Karpas-422 (cell line): ENCODE data around the gene PROK2. TPM values are rescaled to one million over a fixed set of nuclear protein-coding genes. Genes with fewer than 3 reads are reported as not detected.

Experiments
- DNase-seq: peaks from one replicate; pipeline ENCODE4 v3.0.0-alpha.2; 2015
- H2AFZ ChIP-seq: fragments of 200-600 bp; sonication (generic); 2 replicates; pipeline ENCODE4 v1.6.1; 2014; ENCODE audit warnings: antibody characterized with exemption, low read length, mixed read lengths
- H3K27ac ChIP-seq: fragments of 200-600 bp; sonication (generic); 2 replicates; pipeline ENCODE4 v1.5.1; 2014; ENCODE audit warnings: mild to moderate bottlenecking, low read length, moderate library complexity
- H3K27me3 ChIP-seq: fragments of 200-600 bp; sonication (generic); 2 replicates; pipeline ENCODE4 v1.6.1; 2014; ENCODE audit warnings: low read length, mixed read lengths
- H3K36me3 ChIP-seq: fragments of 200-600 bp; sonication (generic); 2 replicates; pipeline ENCODE4 v1.6.1; 2014; ENCODE audit warnings: low read length, mixed read lengths; ENCODE audit not compliant: insufficient read depth
- H3K4me1 ChIP-seq: fragments of 200-600 bp; sonication (generic); 2 replicates; pipeline ENCODE4 v1.6.1; 2014; ENCODE audit warnings: mild to moderate bottlenecking, low read length, mixed read lengths
- H3K4me2 ChIP-seq: fragments of 200-600 bp; sonication (generic); 2 replicates; pipeline ENCODE4 v1.6.1; 2014; ENCODE audit warnings: low read length, low read depth, mild to moderate bottlenecking; ENCODE audit not compliant: poor library complexity, severe bottlenecking
- H3K4me3 ChIP-seq: fragments of 200-600 bp; sonication (generic); 2 replicates; pipeline ENCODE4 v1.5.1; 2014; ENCODE audit warnings: mild to moderate bottlenecking, antibody characterized with exemption, low read length, mixed read lengths
- H3K79me2 ChIP-seq: fragments of 200-600 bp; sonication (generic); 2 replicates; pipeline ENCODE4 v1.6.1; 2014; ENCODE audit warnings: mild to moderate bottlenecking, low read length, mixed read lengths
- H3K9ac ChIP-seq: fragments of 200-600 bp; sonication (generic); 2 replicates; pipeline ENCODE4 v1.6.0; 2014; ENCODE audit warnings: low read length
- H3K9me2 ChIP-seq: fragments of 200-600 bp; sonication (generic), shearing (Covaris generic); replicated peaks from 2 replicates; pipeline ENCODE4 v1.6.0; 2014; ENCODE audit warnings: mild to moderate bottlenecking, low read length, moderate library complexity; ENCODE audit not compliant: insufficient read depth
- H3K9me3 ChIP-seq: fragments of 300-700, 200-600 bp; sonication (generic); 2 replicates; pipeline ENCODE4 v1.6.1; 2014; ENCODE audit warnings: low read length, mixed read lengths
- H4K20me1 ChIP-seq: fragments of 200-600 bp; sonication (generic); 2 replicates; pipeline ENCODE4 v1.6.1; 2014; ENCODE audit warnings: mild to moderate bottlenecking, antibody characterized with exemption, low read length, low read depth; ENCODE audit not compliant: insufficient read depth
- total RNA-seq: library from RNA; depleted of rRNA; stranded (reverse); fragments of >200 nt; shearing (Covaris generic); gene quantifications from 2 replicates; pipeline ENCODE4 v1.2.3, GENCODE V29; 2014; ENCODE audit warnings: low replicate concordance

Gene PROK2
- total RNA-seq, 1 experiment from 2014 or later: not detected

DNA sequence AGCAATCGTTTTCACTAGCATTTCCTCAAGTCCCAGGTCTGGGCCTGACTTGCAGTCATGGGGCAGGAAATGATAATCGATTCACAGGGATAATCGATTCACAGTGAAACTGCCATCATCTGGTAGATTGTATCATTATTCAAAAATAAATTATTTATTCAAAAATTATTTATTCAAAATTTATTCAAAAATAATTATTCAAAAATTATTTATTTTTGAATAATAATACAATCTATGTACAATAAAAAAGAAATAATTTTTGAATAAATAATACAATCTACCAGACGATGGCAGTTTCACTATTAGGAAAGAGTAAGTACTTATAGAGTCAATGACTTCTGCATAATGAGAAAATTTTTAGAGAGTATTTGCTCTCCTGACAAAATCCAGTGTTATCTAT is 28.1 kb upstream of the PROK2 start:
- Histone ChIP-seq H3K9me3 (no peaks in the 10 kb centered on the region), H3K4me1 (no peaks in the 10 kb centered on the region), H4K20me1 (no peaks in the 10 kb centered on the region), H3K79me2 (no peaks in the 10 kb centered on the region), H3K27me3 (0 out of 2 replicates have a peak, but pooled peaks cover 3% of the 10 kb centered on the region), H2AFZ (no peak overlapping the region), H3K9me2 (no peaks in the 10 kb centered on the region), H3K4me2 (no peak overlapping the region), H3K9ac (no peak overlapping the region), H3K36me3 (no peaks in the 10 kb centered on the region), H3K27ac (no peak overlapping the region), H3K4me3 (no peak overlapping the region)
- DNase-seq: no peak

DNA sequence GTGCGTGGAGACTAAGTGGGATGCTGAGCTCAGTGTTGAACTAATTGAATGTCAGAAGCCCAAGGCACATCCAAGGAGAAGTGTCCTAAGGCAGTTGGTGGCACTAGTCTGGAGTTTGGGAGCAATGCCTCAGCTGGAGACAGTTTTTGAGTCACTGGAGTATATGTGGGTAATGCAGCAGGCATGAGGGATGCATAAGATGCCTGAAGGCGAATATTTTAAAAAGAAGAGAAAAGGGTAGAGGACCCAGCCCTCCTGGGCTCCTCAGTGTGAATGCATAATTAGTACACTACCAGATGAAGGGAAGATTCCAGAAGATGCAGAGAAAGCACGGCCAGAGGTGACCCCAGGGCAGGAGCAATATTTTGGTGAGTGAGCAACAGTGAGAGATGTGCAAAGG is 25.1 kb upstream of the PROK2 start:
- no peaks in the 10 kb centered on the region for H3K9me2 ChIP-seq
- H3K27ac ChIP-seq: no peak overlapping the region
- DNase-seq: no peak
- no peaks in the 10 kb centered on the region for H3K79me2 ChIP-seq
- H3K4me2 ChIP-seq: no peak overlapping the region
- no peaks in the 10 kb centered on the region for H4K20me1 ChIP-seq
- H3K9ac ChIP-seq: no peak overlapping the region
- no peaks in the 10 kb centered on the region for H3K9me3 ChIP-seq
- no peaks in the 10 kb centered on the region for H3K4me1 ChIP-seq
- no peaks in the 10 kb centered on the region for H3K36me3 ChIP-seq
- no peak overlapping the region for H2AFZ ChIP-seq
- no peak overlapping the region for H3K4me3 ChIP-seq
- 0 out of 2 replicates have a peak, but pooled peaks cover 3% of the 10 kb centered on the region for H3K27me3 ChIP-seq

DNA sequence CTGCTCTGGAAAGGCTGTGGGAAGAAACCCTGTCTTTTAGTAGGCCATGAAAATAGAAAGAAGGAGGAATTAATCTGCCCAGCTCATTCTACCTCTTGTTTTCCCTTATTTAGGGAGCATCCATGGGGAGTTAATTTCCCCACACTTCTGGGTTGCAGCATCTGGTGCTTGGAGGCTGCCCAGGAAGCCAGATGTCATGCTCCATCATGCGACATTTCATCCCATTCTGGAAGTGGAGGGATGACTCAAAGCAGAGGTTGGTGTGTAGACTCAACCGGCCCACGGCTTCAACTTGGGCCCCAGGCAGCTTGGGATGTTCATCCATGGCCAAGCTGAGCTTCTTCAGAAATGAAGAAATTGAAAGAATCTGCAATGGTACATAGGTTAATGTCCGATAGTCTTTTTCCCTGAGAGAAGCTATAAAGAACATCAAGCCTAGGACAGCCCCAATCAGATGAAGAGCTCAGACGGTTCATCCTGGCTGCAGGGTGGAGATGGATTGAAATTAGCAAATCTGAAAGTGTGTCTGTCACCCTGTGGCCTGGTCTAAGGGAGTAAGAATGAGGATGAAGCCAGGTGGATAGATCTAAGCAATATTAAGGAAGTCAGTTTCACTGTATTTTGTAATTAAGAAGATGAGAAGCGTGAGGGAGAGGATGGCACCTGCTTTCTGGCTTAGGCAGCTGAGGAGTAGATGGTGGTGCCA is 24.5 kb upstream of the PROK2 start:
- H4K20me1 ChIP-seq: no peaks in the 10 kb centered on the region
- no peak for DNase-seq
- no peaks in the 10 kb centered on the region for H3K9me3 ChIP-seq
- H2AFZ ChIP-seq: no peak overlapping the region
- no peaks in the 10 kb centered on the region for H3K9me2 ChIP-seq
- H3K4me1 ChIP-seq: no peaks in the 10 kb centered on the region
- no peak overlapping the region for H3K4me2 ChIP-seq
- no peaks in the 10 kb centered on the region for H3K36me3 ChIP-seq
- 0 out of 2 replicates have a peak, but pooled peaks cover 3% of the 10 kb centered on the region for H3K27me3 ChIP-seq
- H3K79me2 ChIP-seq: no peaks in the 10 kb centered on the region
- H3K27ac ChIP-seq: no peak overlapping the region
- H3K4me3 ChIP-seq: no peak overlapping the region
- H3K9ac ChIP-seq: no peak overlapping the region

DNA sequence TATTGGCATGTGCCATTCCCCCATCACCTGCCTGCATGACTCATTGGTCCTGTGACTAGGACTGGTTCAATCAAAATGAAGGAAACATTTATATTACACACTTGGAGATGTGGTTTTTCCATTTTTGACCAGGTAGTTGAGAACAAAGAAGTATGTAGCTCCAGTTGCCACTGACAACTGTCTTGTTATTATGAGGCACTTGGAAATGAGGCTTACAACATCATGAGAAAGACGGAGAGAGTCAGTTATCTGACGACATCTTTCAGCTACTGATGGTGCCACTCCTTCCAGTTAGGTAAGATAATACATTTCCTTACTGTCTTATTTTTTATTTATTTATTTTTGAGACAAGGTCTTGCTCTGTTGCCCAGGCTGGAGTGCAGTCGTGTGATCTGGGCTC is 21.8 kb upstream of the PROK2 start:
- H3K79me2 ChIP-seq: no peaks in the 10 kb centered on the region
- no peaks in the 10 kb centered on the region for H3K4me1 ChIP-seq
- H3K27ac ChIP-seq: no peak overlapping the region
- H3K27me3 ChIP-seq: 0 out of 2 replicates have a peak, but pooled peaks cover 3% of the 10 kb centered on the region
- no peaks in the 10 kb centered on the region for H3K36me3 ChIP-seq
- DNase-seq: no peak
- no peaks in the 10 kb centered on the region for H4K20me1 ChIP-seq
- no peak overlapping the region for H3K4me2 ChIP-seq
- H3K9me3 ChIP-seq: no peaks in the 10 kb centered on the region
- no peak overlapping the region for H2AFZ ChIP-seq
- no peak overlapping the region for H3K9ac ChIP-seq
- no peak overlapping the region for H3K4me3 ChIP-seq
- H3K9me2 ChIP-seq: no peaks in the 10 kb centered on the region

DNA sequence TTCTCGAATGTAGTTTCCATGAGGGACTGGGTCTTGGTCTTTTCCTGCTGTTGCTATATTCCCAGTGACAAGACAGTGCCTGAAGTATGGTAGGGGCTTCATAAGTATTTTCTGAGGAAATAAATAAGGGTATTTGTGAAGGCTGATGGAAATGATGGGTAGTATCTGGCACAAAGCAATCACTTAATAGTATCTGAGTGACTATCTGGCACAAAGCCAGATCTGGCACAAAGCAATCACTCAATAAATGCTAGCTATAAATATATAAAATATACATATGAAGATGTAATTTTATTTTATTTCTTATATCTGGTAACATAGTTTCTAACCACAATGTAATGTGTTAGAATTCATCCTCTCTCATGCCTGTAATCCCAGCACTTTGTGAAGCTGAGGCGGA is 20.7 kb upstream of the PROK2 start:
- H3K4me2 ChIP-seq: no peak overlapping the region
- no peak overlapping the region for H3K4me3 ChIP-seq
- 0 out of 2 replicates have a peak, but pooled peaks cover 3% of the 10 kb centered on the region for H3K27me3 ChIP-seq
- H3K9ac ChIP-seq: no peak overlapping the region
- no peaks in the 10 kb centered on the region for H3K79me2 ChIP-seq
- H3K36me3 ChIP-seq: no peaks in the 10 kb centered on the region
- no peaks in the 10 kb centered on the region for H3K4me1 ChIP-seq
- DNase-seq: no peak
- H2AFZ ChIP-seq: no peak overlapping the region
- H3K9me2 ChIP-seq: no peaks in the 10 kb centered on the region
- no peak overlapping the region for H3K27ac ChIP-seq
- H4K20me1 ChIP-seq: no peaks in the 10 kb centered on the region
- H3K9me3 ChIP-seq: no peaks in the 10 kb centered on the region

DNA sequence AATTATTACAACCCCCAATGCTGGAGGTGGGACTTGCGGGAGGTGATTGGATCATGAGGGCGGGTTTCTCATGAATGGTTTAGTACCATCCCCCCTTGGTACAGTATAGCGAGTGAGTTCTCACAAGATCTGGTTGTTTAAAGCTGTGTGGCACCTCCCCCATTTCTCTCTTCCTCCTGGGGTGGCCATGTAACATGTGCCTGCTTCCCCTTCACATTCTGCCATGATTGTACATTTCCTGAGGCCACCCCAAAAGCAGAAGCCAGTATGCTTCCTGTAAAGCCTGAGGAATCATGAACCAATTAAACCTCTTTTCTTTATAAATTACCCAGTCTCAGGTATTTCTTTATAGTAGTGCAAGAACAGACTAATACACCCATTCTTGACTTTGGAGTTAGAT is 20.3 kb upstream of the PROK2 start:
- Histone ChIP-seq H3K4me3 (no peak overlapping the region), H3K4me2 (no peak overlapping the region), H3K9me2 (no peaks in the 10 kb centered on the region), H3K27me3 (0 out of 2 replicates have a peak, but pooled peaks cover 3% of the 10 kb centered on the region), H3K79me2 (no peaks in the 10 kb centered on the region), H3K27ac (no peak overlapping the region), H3K4me1 (peaks cover 1% of the 10 kb centered on the region; the same call in 1 of the 2 replicates), H3K9me3 (no peaks in the 10 kb centered on the region), H3K9ac (no peak overlapping the region), H2AFZ (no peak overlapping the region), H4K20me1 (no peaks in the 10 kb centered on the region), H3K36me3 (no peaks in the 10 kb centered on the region)
- DNase-seq: no peak

DNA sequence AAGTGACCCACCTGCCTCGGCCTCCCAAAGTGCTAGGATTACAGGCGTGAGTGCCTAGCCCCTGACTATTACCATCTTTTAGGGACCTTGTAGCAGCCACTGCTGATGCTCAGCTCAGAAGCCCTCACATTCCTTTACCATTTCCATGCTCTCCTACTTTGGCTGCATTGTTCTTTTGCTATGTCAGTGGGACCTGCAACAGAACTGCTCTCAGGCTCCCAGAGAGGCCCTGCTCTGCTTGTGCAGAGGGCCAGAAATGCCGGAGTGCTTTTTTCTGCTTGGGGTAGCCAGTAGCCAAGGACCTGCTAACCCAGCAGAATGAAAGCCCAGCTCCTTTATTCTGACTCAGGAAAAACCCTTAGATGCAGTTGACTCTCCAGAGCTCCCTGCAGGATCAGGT is 18.3 kb upstream of the PROK2 start:
- H3K79me2 ChIP-seq: no peaks in the 10 kb centered on the region
- DNase-seq: no peak
- H3K9me3 ChIP-seq: no peaks in the 10 kb centered on the region
- no peaks in the 10 kb centered on the region for H3K9me2 ChIP-seq
- no peak overlapping the region for H3K4me2 ChIP-seq
- H4K20me1 ChIP-seq: no peaks in the 10 kb centered on the region
- 0 out of 2 replicates have a peak, but pooled peaks cover 3% of the 10 kb centered on the region for H3K27me3 ChIP-seq
- no peaks in the 10 kb centered on the region for H3K36me3 ChIP-seq
- H3K9ac ChIP-seq: no peak overlapping the region
- H2AFZ ChIP-seq: no peak overlapping the region
- no peak overlapping the region for H3K27ac ChIP-seq
- no peak overlapping the region for H3K4me3 ChIP-seq
- peaks cover 8% of the 10 kb centered on the region; the same call in 1 of the 2 replicates for H3K4me1 ChIP-seq

DNA sequence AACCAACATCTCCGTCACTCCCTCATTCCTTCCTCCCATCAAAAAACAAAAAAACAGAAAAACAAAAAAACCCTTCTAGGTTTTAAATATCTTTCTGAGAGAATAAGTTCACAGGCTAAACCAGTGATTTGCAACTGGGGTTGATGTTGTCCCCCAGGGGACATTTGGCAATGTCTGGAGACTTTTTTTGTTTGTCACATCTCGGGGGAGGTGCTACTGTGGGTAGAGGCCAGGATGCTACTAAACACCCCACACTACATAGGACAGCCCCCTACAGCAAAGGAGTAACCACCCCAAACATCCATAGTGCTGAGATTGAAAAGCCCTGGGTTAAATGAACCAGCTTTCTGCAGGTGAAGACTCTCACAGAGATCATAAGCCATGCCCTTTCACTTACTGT is 17.0 kb upstream of the PROK2 start:
- Histone ChIP-seq H3K9me2 (no peaks in the 10 kb centered on the region), H3K27me3 (0 out of 2 replicates have a peak, but pooled peaks cover 3% of the 10 kb centered on the region), H3K36me3 (no peaks in the 10 kb centered on the region), H2AFZ (no peak overlapping the region), H3K4me2 (no peak overlapping the region), H3K4me3 (no peak overlapping the region), H3K9me3 (no peaks in the 10 kb centered on the region), H3K9ac (no peak overlapping the region), H3K27ac (no peak overlapping the region), H3K79me2 (no peaks in the 10 kb centered on the region), H4K20me1 (no peaks in the 10 kb centered on the region), H3K4me1 (peaks cover 8% of the 10 kb centered on the region; the same call in 1 of the 2 replicates)
- no peak for DNase-seq
